HG03064 (cell line): Measurements from ENCODE around the gene RPL7A.
"Not testable (repeated sequence)": the region's sequence is repeated elsewhere in the genome, so short reads cannot be mapped to it uniquely, and the experiment has no call there.

ENCODE experiments used
- ATAC-seq: cut with Tn5 transposase; IDR thresholded peaks from one replicate; pipeline ENCODE4 v1.9.1; 2021; ENCODE audit warnings: low read depth; ENCODE audit not compliant: unreplicated experiment

The RPL7A gene

DNA sequence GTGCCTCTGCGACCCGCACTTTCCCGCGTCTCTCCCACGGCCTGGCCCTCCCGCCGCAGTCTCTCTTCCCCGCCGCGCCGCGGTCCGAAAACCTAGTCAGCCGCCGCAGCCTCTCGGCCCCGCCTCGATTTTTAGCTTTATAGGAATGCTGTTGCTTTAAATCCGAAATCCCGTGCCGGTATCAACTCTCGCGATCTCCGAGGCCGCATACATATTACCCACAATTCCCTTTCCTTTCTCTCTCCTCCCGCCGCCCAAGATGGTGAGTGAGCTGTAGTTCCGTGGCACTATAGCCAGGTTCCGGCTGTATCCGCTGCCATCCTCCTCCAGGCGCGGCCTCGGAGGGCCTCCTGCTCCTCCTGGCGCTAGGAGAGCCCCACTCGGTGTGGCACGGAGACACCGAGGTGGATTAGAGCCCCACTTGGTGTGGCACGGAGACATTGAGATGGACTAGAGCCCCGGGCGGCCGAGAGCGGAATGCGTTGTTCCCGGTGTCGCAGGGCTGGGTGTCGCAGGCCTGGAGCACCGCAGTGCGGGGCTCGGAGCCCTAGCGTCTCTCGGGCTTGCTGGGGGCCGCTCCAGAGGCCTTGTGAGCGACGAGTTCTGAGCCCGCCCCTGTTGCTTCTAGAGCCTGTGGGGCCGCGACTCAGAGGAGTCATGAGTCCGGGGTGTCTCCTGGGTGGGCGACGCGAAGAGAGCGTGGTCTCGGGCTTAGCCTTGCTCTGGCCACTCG, at the start of gene RPL7A, which contains the start of gene MED22:
Gene RPL7A (plus strand): TSS at position 234 of the 733 bp plus-strand sequence. CDS start 26 bp downstream, at position 260.
Gene MED22 (minus strand): TSS at position 147 of the 733 bp plus-strand sequence. CDS start 1,469 bp downstream, outside the sequence.
- peak; percentile 58 for ATAC-seq

DNA sequence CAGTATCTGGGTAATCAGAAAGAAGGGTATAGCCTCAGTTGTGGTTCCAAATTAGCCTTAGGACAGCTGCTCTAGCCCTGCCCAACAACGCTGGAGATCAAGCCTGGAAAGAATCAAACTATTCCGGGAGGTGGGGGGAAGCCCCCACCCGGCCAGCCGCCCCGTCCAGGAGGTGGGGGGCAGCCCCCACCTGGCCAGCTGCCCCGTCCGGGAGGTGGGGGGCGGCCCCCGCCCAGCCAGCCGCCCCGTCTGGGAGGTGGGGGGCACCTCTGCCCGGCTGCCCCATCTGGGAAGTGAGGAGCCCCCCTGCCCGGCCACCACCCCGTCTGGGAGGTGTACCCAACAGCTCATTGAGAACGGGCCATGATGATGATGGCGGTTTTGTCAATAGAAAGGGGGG, 48.0 kb upstream of the RPL7A start:
- not testable (repeated sequence) for ATAC-seq

DNA sequence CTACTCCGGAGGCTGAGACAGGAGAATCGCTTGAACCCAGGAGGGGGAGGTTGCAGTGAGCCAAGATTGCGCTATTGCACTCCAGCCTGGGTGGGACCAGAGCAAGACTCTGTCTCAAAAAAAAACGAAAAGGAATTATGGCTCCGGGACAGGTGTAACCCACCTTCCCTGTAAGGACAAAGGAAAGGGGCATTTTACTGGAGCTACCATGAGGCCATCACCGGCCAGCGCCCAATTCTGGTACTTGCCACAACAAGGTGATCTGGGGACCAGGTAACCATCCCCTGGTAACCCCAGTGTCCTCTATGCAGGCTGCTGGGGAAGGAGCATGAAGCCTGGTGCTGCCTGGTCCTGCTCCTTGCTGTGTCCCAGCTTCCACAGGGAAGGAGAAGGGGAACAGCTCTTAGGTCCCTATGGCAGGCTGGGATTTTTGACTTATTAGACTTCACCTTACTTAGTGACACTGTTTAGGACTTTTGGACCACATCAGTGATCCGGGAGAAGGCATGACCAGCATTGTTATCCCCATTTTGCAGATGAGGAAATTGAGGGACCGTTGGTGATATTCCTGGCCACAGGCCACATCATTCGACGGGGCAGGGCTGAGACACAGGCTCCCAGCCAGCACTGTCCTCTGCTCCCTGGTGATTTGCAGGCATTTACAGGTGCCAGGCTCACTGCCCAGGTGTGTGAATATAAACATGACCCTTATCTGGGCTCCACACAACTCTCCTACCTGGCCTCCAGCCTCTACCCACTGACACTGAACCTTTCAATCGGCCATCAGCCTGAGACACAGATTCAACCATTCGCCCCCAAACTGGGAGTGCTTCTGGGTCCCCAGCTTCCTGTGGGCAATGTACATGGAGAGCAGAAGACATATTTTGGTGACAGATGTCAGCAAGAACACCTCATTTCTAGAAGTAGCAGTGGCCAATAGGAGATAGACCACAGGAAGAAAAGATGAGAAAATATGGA, 46.5 kb upstream of the RPL7A start:
- ATAC-seq, result no peak

DNA sequence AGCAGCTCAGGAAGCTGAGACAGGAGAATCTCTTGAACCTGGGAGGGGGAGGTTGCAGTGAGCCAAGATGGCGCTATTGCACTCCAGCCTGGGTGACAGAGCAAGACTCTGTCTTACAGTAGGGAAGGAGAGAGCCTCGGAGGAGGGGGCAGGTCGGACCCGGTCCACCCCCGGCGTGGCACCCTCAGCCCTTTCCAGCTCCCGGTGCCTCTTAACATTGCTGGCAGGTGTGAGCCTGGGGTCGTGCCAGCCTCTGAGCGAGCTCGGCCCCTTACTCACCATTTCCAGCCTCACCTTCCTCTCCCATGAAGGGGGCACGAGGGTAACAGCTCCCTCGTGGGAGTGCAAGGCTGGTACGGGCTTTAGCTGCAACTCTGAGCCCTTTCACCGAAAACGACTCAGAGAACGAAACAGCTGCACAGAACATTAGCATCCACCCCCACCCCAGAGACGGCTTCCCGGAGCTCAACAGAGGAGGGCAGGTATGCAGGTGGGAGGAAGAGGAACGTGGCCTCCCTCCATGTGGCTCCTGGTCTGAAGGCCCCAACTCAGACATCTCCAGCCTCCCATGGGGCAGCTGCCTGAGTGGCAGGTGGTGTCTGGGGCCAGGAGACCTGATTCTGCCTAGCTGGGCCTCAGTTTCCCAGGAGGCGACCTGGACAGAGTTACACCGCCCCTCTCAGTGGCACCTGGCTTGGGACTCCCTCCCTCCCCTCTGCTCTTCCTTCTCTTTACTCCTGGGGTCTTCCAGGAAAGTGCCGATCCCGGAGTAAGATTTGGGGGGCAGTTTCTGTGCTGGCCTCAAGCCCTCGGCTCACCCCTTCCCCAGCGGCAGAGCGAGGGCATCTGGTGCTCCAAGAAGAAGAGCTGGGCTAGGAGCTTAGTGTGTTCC, 44.5 kb upstream of the RPL7A start:
- ATAC-seq, result no peak

- no peak for ATAC-seq
Observed at GRCh38 chr9:133304158-133304470, 43.9 kb upstream of the RPL7A start.

DNA sequence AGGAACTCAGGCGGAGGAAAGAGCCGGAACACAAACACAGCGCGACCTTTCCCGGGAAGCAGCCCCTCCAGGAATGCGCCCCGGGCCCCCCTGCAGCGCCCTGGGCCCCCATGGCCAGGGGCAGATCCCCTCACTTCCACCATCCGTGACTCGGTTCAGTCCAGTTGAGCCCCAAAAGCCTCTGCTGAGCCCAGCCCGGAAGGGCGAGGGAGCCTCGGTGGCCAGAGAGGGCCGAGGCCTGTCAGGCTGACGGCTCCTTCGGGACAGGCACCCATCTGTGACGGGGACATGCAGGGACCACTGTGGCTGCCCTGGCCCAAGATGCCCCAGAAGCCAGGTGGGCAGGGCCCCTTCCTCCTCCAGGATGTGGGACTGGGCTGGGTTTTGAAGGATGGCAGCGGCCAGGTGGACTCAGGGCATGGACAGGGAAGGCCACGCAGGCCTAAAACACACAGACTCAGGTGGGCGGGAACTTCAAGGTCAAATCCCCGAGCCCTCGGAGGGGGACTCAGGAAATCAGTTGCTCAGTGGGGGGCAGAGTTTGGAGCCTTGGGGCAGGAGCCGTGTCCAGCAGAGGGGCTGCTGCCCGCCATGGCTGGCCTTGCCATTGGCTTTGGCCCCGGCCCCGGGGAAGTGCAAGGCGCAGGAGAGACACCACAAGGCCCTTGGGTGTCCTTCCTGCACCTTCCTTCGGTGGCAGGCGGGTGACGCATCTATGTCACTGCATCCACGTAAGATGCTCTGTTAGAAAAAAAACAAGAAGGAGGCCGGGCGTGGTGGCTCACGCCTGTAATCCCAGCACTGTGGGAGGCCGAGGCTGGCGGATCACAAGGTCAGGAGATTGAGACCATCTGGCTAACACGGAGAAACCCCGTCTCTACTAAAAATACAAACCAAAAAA, 43.3 kb upstream of the RPL7A start:
- ATAC-seq, result no peak

DNA sequence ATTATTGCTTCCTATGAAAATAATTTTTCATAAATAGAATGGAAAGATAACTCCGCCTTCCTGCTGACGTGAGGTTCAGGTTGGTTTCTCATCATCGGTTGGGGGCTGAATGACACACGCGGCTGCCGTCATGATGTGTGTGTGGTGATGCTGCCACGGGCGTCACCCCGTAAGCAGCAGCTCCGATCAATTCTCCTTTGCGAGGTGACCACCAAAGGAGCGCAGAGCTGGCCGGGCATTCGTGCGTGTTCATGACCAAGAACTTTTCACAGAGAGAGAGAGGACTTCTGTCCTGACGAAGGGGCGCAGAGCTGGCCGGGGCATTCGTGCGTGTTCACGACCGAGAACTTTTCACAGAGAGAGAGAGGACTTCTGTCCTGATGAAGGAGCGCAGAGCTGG, 42.3 kb upstream of the RPL7A start:
- no peak for ATAC-seq

- ATAC-seq, result no peak
Observed at GRCh38 chr9:133306242-133307204, 41.5 kb upstream of the RPL7A start.

DNA sequence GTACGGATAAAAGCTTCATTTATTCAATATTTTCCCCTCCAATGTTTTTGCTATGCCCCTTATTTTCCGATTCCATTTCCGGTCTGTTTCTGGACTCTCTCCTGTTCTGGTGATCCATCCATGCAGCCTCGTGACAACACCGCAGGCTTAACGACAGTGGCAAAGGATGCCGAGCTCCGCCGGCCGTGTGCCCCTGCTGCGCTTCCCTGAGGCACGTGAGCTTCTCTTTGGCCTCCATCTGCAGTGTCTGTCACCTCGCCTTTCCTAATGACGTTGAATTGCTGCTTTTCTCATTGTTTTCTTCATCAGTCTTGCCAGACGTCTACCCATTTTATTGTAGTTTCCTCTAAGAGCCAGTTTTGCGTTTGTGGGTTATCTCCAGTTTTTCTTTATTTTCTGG, 40.7 kb upstream of the RPL7A start:
- ATAC-seq, result no peak

- no peak for ATAC-seq
Observed at GRCh38 chr9:133309608-133310007, 38.4 kb upstream of the RPL7A start.

GRCh38 chr9:133315997-133316396, 32.0 kb upstream of the RPL7A start:
- ATAC-seq, result no peak

DNA sequence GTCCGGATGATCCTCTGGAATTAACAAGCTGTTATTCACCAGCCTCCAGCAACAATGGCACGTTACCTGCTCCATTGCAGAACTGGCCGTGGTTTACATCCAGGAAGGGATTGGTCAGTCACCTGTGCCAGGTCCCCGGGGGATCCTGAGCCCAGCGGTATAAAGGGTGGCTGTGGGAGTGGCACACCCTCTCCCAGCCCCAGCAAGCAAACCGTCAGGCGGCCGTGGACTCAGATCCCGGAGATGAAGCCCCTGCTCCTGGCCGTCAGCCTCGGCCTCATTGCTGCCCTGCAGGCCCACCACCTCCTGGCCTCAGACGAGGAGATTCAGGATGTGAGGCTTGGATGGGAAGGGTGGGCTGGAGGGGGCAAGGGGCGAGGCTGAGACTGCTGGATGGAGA, 30.5 kb upstream of the RPL7A start:
- not testable (repeated sequence) for ATAC-seq

- no peak for ATAC-seq
Observed at GRCh38 chr9:133320421-133320881, 27.6 kb upstream of the RPL7A start.

- no peak for ATAC-seq
Observed at GRCh38 chr9:133321411-133321935, 26.5 kb upstream of the RPL7A start.

GRCh38 chr9:133322701-133323100, 25.3 kb upstream of the RPL7A start:
- no peak for ATAC-seq

DNA sequence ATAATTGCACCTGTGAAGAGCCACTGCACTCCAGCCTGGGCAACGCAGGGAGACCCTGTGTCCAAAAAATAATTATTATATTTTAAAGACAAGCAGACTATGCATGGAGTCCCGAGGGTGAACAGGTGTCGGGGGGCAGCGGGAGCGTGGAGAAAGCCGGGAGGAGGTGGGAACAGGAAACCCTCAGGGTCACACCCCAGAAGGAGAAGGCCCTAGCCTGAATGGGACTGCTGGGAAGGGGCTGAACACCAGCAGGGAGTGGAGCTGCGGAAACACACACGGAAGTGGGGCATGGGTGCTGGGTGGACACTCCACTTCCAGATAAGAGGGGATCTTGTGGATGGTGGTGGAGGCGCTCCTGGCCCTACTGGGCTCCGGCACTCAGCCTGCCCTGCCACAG, 24.8 kb upstream of the RPL7A start:
- ATAC-seq, result no peak

- no peak for ATAC-seq
Observed at GRCh38 chr9:133323991-133324703, 23.9 kb upstream of the RPL7A start.
